Fibroblast of skin of back (primary cell): ENCODE data around the gene NHERF2.

Experiments
- DNase-seq: peaks from one replicate; pipeline ENCODE4 v3.0.0-alpha.2; 2013

Gene NHERF2

GRCh38 chr16:1991135-1991551 is 35.6 kb upstream of the NHERF2 start:
- DNase-seq, result no peak

- DNase-seq, result no peak
Observed at GRCh38 chr16:1991588-1991947, 35.1 kb upstream of the NHERF2 start.

- peak; percentile 89 for DNase-seq
Observed at GRCh38 chr16:1991948-1992703, 34.6 kb upstream of the NHERF2 start.

GRCh38 chr16:1992704-1993317 is 33.9 kb upstream of the NHERF2 start:
- no peak for DNase-seq

GRCh38 chr16:1993731-1994131 is 33.0 kb upstream of the NHERF2 start:
- DNase-seq, result peak; percentile 30

- no peak for DNase-seq
Observed at GRCh38 chr16:1997494-1998359, 29.0 kb upstream of the NHERF2 start.

GRCh38 chr16:1998360-1998835 is 28.3 kb upstream of the NHERF2 start:
- no peak for DNase-seq

GRCh38 chr16:1998852-1999801 is 27.6 kb upstream of the NHERF2 start:
- no peak for DNase-seq

- DNase-seq, result no peak
Observed at GRCh38 chr16:1999866-2000514, 26.7 kb upstream of the NHERF2 start.

- DNase-seq, result no peak
Observed at GRCh38 chr16:2001035-2001434, 25.7 kb upstream of the NHERF2 start.

GRCh38 chr16:2001456-2002355 is 25.0 kb upstream of the NHERF2 start:
- no peak for DNase-seq

- DNase-seq, result no peak
Observed at GRCh38 chr16:2002406-2003230, 24.1 kb upstream of the NHERF2 start.

- no peak for DNase-seq
Observed at GRCh38 chr16:2003231-2003826, 23.4 kb upstream of the NHERF2 start.

- DNase-seq, result peak; percentile 83
Observed at GRCh38 chr16:2003827-2004641, 22.7 kb upstream of the NHERF2 start.

- no peak for DNase-seq
Observed at GRCh38 chr16:2004795-2005517, 21.7 kb upstream of the NHERF2 start.

- DNase-seq, result no peak
Observed at GRCh38 chr16:2005646-2006045, 21.1 kb upstream of the NHERF2 start.

- no peak for DNase-seq
Observed at GRCh38 chr16:2006317-2006716, 20.4 kb upstream of the NHERF2 start.
